Gastroesophageal sphincter (tissue), 3 donors: ENCODE results near the gene AMACR.

Experiments
- POLR2A ChIP-seq, 2 donors: fragments of 450-650 bp; IDR thresholded peaks; one replicate each; pipeline ENCODE4 v1.6.1; 2017; ENCODE audit warnings: antibody characterized with exemption in 2 of 2, mild to moderate bottlenecking in 2 of 2, moderate library complexity in 1 of 2
- TF ChIP-seq, protein P1 (sequence below), 4 experiments: fragments of 200-600 bp in 2 of 4; fragments of 450-650 bp in 2 of 4; sonication (generic) in 1 of 4; IDR thresholded peaks; one replicate each; pipeline ENCODE4 v1.5.1; 2017 to 2019; ENCODE audit warnings: antibody characterized with exemption in 4 of 4, mild to moderate bottlenecking in 2 of 4, moderate library complexity in 2 of 4

DNA sequence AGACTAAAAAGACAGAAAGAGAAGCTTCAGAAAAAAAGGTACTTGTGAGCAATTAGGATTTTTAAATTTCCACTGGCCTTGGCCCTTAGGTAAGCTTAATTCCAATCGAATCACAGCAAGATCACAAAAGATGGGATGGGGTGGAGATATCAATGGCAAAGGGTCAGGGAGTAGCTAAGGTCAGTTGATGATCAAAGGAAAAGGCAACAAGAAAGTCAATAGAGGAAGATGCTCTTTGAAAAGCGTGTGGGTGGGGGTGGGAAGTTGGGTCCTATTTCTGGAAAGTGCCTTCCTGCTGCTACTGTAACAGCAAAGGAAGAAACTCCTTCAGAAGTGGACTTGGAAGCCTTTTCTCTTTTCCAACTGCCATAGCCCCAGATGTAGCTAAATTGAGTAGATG, 27.9 kb upstream of the AMACR start:
- no peak for TF ChIP-seq POLR2A (IDR thresholded peaks at IDR 0.05)
- TF ChIP-seq, protein P1, sequence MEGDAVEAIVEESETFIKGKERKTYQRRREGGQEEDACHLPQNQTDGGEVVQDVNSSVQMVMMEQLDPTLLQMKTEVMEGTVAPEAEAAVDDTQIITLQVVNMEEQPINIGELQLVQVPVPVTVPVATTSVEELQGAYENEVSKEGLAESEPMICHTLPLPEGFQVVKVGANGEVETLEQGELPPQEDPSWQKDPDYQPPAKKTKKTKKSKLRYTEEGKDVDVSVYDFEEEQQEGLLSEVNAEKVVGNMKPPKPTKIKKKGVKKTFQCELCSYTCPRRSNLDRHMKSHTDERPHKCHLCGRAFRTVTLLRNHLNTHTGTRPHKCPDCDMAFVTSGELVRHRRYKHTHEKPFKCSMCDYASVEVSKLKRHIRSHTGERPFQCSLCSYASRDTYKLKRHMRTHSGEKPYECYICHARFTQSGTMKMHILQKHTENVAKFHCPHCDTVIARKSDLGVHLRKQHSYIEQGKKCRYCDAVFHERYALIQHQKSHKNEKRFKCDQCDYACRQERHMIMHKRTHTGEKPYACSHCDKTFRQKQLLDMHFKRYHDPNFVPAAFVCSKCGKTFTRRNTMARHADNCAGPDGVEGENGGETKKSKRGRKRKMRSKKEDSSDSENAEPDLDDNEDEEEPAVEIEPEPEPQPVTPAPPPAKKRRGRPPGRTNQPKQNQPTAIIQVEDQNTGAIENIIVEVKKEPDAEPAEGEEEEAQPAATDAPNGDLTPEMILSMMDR (IDR thresholded peaks at IDR 0.05): no peak
